G401.6 (cell line): ENCODE measurements around the gene PGPEP1.
A peak's percentile ranks its signal among the peaks of the same experiment; 100 is the strongest.
"Not testable (repeated sequence)": the region's sequence is repeated elsewhere in the genome, so short reads cannot be mapped to it uniquely, and the experiment has no call there.

Experiments
- FAIRE-seq: peaks from 2 replicates; lab custom pipeline; 2012; peaks lifted over from hg19 to GRCh38; lab: Jason Lieb, UNC

Gene PGPEP1

GRCh38 chr19:18391509-18392075 lies 51.2 kb downstream of the PGPEP1 start:
- FAIRE-seq, result no peak

- FAIRE-seq, result no peak
These were observed 52.0 kb downstream of the PGPEP1 start for GRCh38 chr19:18392417-18392816.

- FAIRE-seq, result no peak
These were observed 52.5 kb downstream of the PGPEP1 start for GRCh38 chr19:18392926-18393325.

GRCh38 chr19:18393836-18394235 lies 53.4 kb downstream of the PGPEP1 start:
- no peak for FAIRE-seq

GRCh38 chr19:18396471-18397241 lies 56.3 kb downstream of the PGPEP1 start:
- no peak for FAIRE-seq

GRCh38 chr19:18397242-18398202 lies 57.1 kb downstream of the PGPEP1 start, which contains the start of gene LRRC25:
Gene LRRC25, minus strand, starts transcription at chr19:18397622. Its CDS starts 659 bp downstream, at chr19:18396963.
- FAIRE-seq, result no peak

GRCh38 chr19:18399008-18399407 lies 58.6 kb downstream of the PGPEP1 start:
- no peak for FAIRE-seq

- peak; percentile 78 for FAIRE-seq
These were observed 61.2 kb downstream of the PGPEP1 start for GRCh38 chr19:18401580-18402112.

- not testable (repeated sequence) for FAIRE-seq
These were observed 62.3 kb downstream of the PGPEP1 start for GRCh38 chr19:18402455-18403248.

GRCh38 chr19:18405754-18406153 lies 65.4 kb downstream of the PGPEP1 start:
- not testable (repeated sequence) for FAIRE-seq

- no peak for FAIRE-seq
These were observed 66.4 kb downstream of the PGPEP1 start for GRCh38 chr19:18406749-18407148.

- FAIRE-seq, result no peak
These were observed 67.7 kb downstream of the PGPEP1 start for GRCh38 chr19:18408053-18408476.

- no peak for FAIRE-seq
These were observed 72.3 kb downstream of the PGPEP1 start for GRCh38 chr19:18412610-18413239.

GRCh38 chr19:18414504-18415177 lies 74.2 kb downstream of the PGPEP1 start:
- FAIRE-seq, result peak; percentile 8

GRCh38 chr19:18415178-18415867 lies 74.9 kb downstream of the PGPEP1 start:
- FAIRE-seq, result peak; percentile 90

- FAIRE-seq, result no peak
These were observed 76.4 kb downstream of the PGPEP1 start for GRCh38 chr19:18416778-18417249.

GRCh38 chr19:18417250-18418028 lies 77.0 kb downstream of the PGPEP1 start:
- FAIRE-seq, result peak; percentile 94

- no peak for FAIRE-seq
These were observed 77.7 kb downstream of the PGPEP1 start for GRCh38 chr19:18418029-18418482.
